HepG2 (cell line): ENCODE data around the gene NECAP2. TPM values are rescaled to one million over a fixed set of nuclear protein-coding genes. Genes with fewer than 3 reads are reported as not detected.

Experiments
- ATF1 ChIP-seq: IDR thresholded peaks from 2 replicates; pipeline ENCODE4 v1.6.1; 2016; ENCODE audit warnings: mild to moderate bottlenecking, control low read depth
- CENPBD1 ChIP-seq: sonication (generic); formaldehyde crosslinking; IDR thresholded peaks from 2 replicates; pipeline ENCODE4 v1.8.0; 2022; ENCODE audit warnings: missing genetic modification reagents, low read depth, mild to moderate bottlenecking, borderline replicate concordance
- IKZF5 ChIP-seq: IDR thresholded peaks from 2 replicates; pipeline ENCODE4 v1.6.1; 2018; ENCODE audit warnings: missing genetic modification reagents, mild to moderate bottlenecking, missing compliant biosample characterization
- ISL2 ChIP-seq: sonication (generic); formaldehyde crosslinking; IDR thresholded peaks from 2 replicates; pipeline ENCODE4 v1.5.0; 2020; ENCODE audit warnings: missing genetic modification reagents
- KLF12 ChIP-seq: sonication (generic); formaldehyde crosslinking; IDR thresholded peaks from 2 replicates; pipeline ENCODE4 v1.4.0; 2020; ENCODE audit warnings: missing genetic modification reagents, borderline replicate concordance
- MAX ChIP-seq: IDR thresholded peaks from 2 replicates; pipeline ENCODE4 v1.6.1; 2012; ENCODE audit warnings: inconsistent platforms
- MEIS1 ChIP-seq: sonication (generic); formaldehyde crosslinking; IDR thresholded peaks from 2 replicates; pipeline ENCODE4 v1.9.0; 2021; ENCODE audit warnings: mild to moderate bottlenecking, missing genetic modification reagents, moderate library complexity, borderline replicate concordance
- NFATC3 ChIP-seq: sonication (generic); formaldehyde crosslinking; IDR thresholded peaks from 2 replicates; pipeline ENCODE4 v1.5.1; 2020; ENCODE audit warnings: mild to moderate bottlenecking, missing genetic modification reagents
- PHF21A ChIP-seq: sonication (generic); formaldehyde crosslinking; IDR thresholded peaks from 2 replicates; pipeline ENCODE4 v1.5.0; 2020; ENCODE audit warnings: mild to moderate bottlenecking, missing genetic modification reagents
- RFX1 ChIP-seq: fragments of 450-650 bp; IDR thresholded peaks from 2 replicates; pipeline ENCODE4 v1.6.1; 2017
- RFXAP ChIP-seq: sonication (generic); formaldehyde crosslinking; IDR thresholded peaks from 2 replicates; pipeline ENCODE4 v1.4.0; 2020; ENCODE audit warnings: missing genetic modification reagents, borderline replicate concordance
- SIX4 ChIP-seq: sonication (generic); formaldehyde crosslinking; IDR thresholded peaks from 2 replicates; pipeline ENCODE4 v1.4.0; 2020; ENCODE audit warnings: missing genetic modification reagents
- TCF7 ChIP-seq: sonication (generic); IDR thresholded peaks from 2 replicates; pipeline ENCODE4 v1.6.1; 2016; ENCODE audit warnings: antibody characterized with exemption, low read depth
- TERF1 ChIP-seq: sonication (generic); formaldehyde crosslinking; IDR thresholded peaks from 2 replicates; pipeline ENCODE4 v1.8.0; 2022; ENCODE audit warnings: mild to moderate bottlenecking, missing genetic modification reagents, moderate library complexity
- TMF1 ChIP-seq: sonication (generic); formaldehyde crosslinking; IDR thresholded peaks from 2 replicates; pipeline ENCODE4 v1.8.1; 2022; ENCODE audit warnings: low read depth, missing genetic modification reagents
- ZBTB38 ChIP-seq: sonication (generic); formaldehyde crosslinking; IDR thresholded peaks from 2 replicates; pipeline ENCODE4 v1.5.1; 2020; ENCODE audit warnings: mild to moderate bottlenecking, missing genetic modification reagents
- ZFP37 ChIP-seq: sonication (generic); formaldehyde crosslinking; IDR thresholded peaks from 2 replicates; pipeline ENCODE4 v1.4.0; 2020; ENCODE audit warnings: missing genetic modification reagents, borderline replicate concordance
- ZHX1 ChIP-seq: sonication (generic); formaldehyde crosslinking; IDR thresholded peaks from 2 replicates; pipeline ENCODE4 v1.8.1; 2022; ENCODE audit warnings: low read depth, mild to moderate bottlenecking, missing genetic modification reagents
- ZNF276 ChIP-seq: sonication (generic); formaldehyde crosslinking; IDR thresholded peaks from 2 replicates; pipeline ENCODE4 v1.4.0; 2020; ENCODE audit warnings: mild to moderate bottlenecking, low read depth, missing genetic modification reagents
- ZNF3 ChIP-seq: IDR thresholded peaks from 2 replicates; pipeline ENCODE4 v1.7.0; 2017; ENCODE audit warnings: inconsistent platforms
- ZNF446 ChIP-seq: sonication (generic); formaldehyde crosslinking; IDR thresholded peaks from 2 replicates; pipeline ENCODE4 v1.5.0; 2020; ENCODE audit warnings: mild to moderate bottlenecking, missing genetic modification reagents
- ZNF746 ChIP-seq: sonication (generic); formaldehyde crosslinking; IDR thresholded peaks from 2 replicates; pipeline ENCODE4 v1.8.0; 2022; ENCODE audit warnings: mild to moderate bottlenecking, missing genetic modification reagents
- polyA plus RNA-seq, 8 experiments: library from polyadenylated mRNA; depleted of rRNA in 3 of 8; stranded (reverse) in 7 of 8; unstranded in 1 of 8; fragments of >200 nt; fragmentation: Illumina TruSeq in 4 of 8; extraction: Trizol in 4 of 8; gene quantifications; 2 replicates each; pipeline versions ENCODE4 v1.2.1 to v1.2.3, GENCODE V29; 2011 to 2016; ENCODE audit warnings: low read depth in 4 of 8, missing spikeins in 1 of 8, mixed read lengths in 1 of 8; ENCODE audit not compliant: insufficient read depth in 1 of 8
- total RNA-seq, 5 experiments: library from RNA; depleted of rRNA; stranded (reverse); fragments of >200 nt; fragmentation: Illumina TruSeq; extraction: Trizol; gene quantifications; 2 replicates each; pipeline ENCODE4 v1.2.3, GENCODE V29; 2016; ENCODE audit warnings: low read depth in 1 of 5

The NECAP2 gene
- total and polyA plus RNA-seq, 2 of the 13 experiments (the other 11 are each of a cell fraction or from before 2014, with no cell fraction given) = 38.5 to 52.3 TPM

- TF ChIP-seq ZHX1 (CRISPR knock-in tag) = peak; percentile 86; the same call in 1 of the 2 replicates
- peak; percentile 88; the same call in 1 of the 2 replicates for TF ChIP-seq MEIS1 (CRISPR knock-in tag)
- no peak; the same call in 1 of the 2 replicates for TF ChIP-seq ATF1 (CRISPR knock-in tag)
- 0 out of 2 replicates have a peak, but pooled peaks have one; percentile 41 for TF ChIP-seq TERF1 (CRISPR knock-in tag)
- TF ChIP-seq RFX1 = no peak
- peak; percentile 87 for TF ChIP-seq ZNF446
- TF ChIP-seq IKZF5 (CRISPR knock-in tag) = peak; percentile 95
- peak; percentile 73; the same call in 1 of the 2 replicates for TF ChIP-seq RFXAP (CRISPR knock-in tag)
- TF ChIP-seq ZNF746 (CRISPR knock-in tag) = no peak
- TF ChIP-seq CENPBD1 (CRISPR knock-in tag) = no peak; the same call in 1 of the 2 replicates
- TF ChIP-seq SIX4 = no peak
- no peak for TF ChIP-seq NFATC3 (CRISPR knock-in tag)
- TF ChIP-seq TMF1 (CRISPR knock-in tag) = peak; percentile 66; the same call in 1 of the 2 replicates
- TF ChIP-seq ZFP37 = 0 out of 2 replicates have a peak, but pooled peaks have one; percentile 71
- peak; percentile 74; the same call in 1 of the 2 replicates for TF ChIP-seq KLF12
- TF ChIP-seq ZNF276 (CRISPR knock-in tag) = 0 out of 2 replicates have a peak, but pooled peaks have one; percentile 36
- no peak for TF ChIP-seq TCF7
- peak; percentile 82 for TF ChIP-seq ISL2 (CRISPR knock-in tag)
- TF ChIP-seq PHF21A = peak; percentile 53; the same call in 1 of the 2 replicates
- TF ChIP-seq ZBTB38 (CRISPR knock-in tag) = peak; percentile 91; the same call in 1 of the 2 replicates
- TF ChIP-seq ZNF3 (CRISPR knock-in tag) = no peak
- peak; percentile 97 for TF ChIP-seq MAX
Measured at GRCh38 chr1:16440470-16441281, at the start of gene NECAP2 (continued).
